SK-N-SH (cell line): ENCODE data around the gene PIK3R2. TPM values are rescaled to one million over a fixed set of nuclear protein-coding genes. Genes with fewer than 3 reads are reported as not detected.

Experiments used
- CTCF ChIA-PET: fragments of 300-600, 350-600 bp; formaldehyde crosslinking; extraction: SDS; loops from one replicate; lab custom pipeline; 2021; lab: Yijun Ruan, JAX
- POLR2A ChIA-PET: fragments of 350-600 bp; sonication (Branson Sonifier 250); formaldehyde crosslinking; extraction: SDS; loops from one replicate; lab custom pipeline; 2020; ENCODE audit warnings: antibody characterized with exemption, inconsistent platforms; lab: Yijun Ruan, JAX
- DNase-seq: peaks from one replicate; pipeline ENCODE4 v3.0.0; 2012
- H2AFZ ChIP-seq: fragments of 200-600 bp; sonication (generic); 2 replicates; pipeline ENCODE4 v1.8.1; 2016; ENCODE audit warnings: antibody characterized with exemption, mild to moderate bottlenecking, low read depth
- H3F3A ChIP-seq: fragments of 200-600 bp; sonication (generic); replicated peaks from 2 replicates; pipeline ENCODE3; 2016; ENCODE audit warnings: antibody characterized with exemption, mild to moderate bottlenecking; ENCODE audit not compliant: insufficient read depth
- H3K27ac ChIP-seq, 2 experiments: fragments of 200-500 bp in 1 of 2; fragments of 200-600 bp in 1 of 2; sonication (Bioruptor generic) in 1 of 2; sonication (generic), shearing (Covaris generic) in 1 of 2; 2 replicates each; pipeline versions ENCODE4 v1.5.1 to v1.6.1; 2014 to 2016; ENCODE audit warnings: low read depth in 2 of 2, inconsistent platforms in 1 of 2, low read length in 1 of 2, mild to moderate bottlenecking in 1 of 2, mixed read lengths in 1 of 2
- H3K27me3 ChIP-seq: fragments of 200-600 bp; sonication (generic), shearing (Covaris generic); 2 replicates; pipeline ENCODE4 v1.6.1; 2016; ENCODE audit warnings: mixed run types; ENCODE audit not compliant: insufficient read depth
- H3K36me3 ChIP-seq, 2 experiments: fragments of 200-500 bp in 1 of 2; fragments of 200-600 bp in 1 of 2; sonication (Bioruptor generic) in 1 of 2; sonication (generic) in 1 of 2; replicated peaks in 1 of 2; 2 replicates each; pipeline versions ENCODE3 to v1.5.1; 2014 to 2016; ENCODE audit warnings: low read length in 1 of 2, mild to moderate bottlenecking in 1 of 2; ENCODE audit not compliant: insufficient read depth in 2 of 2, control insufficient read depth in 1 of 2
- H3K4me1 ChIP-seq, 2 experiments: fragments of 200-500 bp in 1 of 2; fragments of 200-600 bp in 1 of 2; sonication (Bioruptor generic) in 1 of 2; sonication (generic), shearing (Covaris generic) in 1 of 2; 2 replicates each; pipeline versions ENCODE4 v1.5.1 to v1.6.1; 2014 to 2016; ENCODE audit warnings: low read depth in 1 of 2, low read length in 1 of 2, mixed run types in 1 of 2; ENCODE audit not compliant: insufficient read depth in 2 of 2, control insufficient read depth in 1 of 2
- H3K4me2 ChIP-seq: fragments of 200-600 bp; sonication (generic), shearing (Covaris generic); 2 replicates; pipeline ENCODE4 v1.6.1; 2017; ENCODE audit warnings: mixed run types
- H3K4me3 ChIP-seq, 2 experiments: fragments of 200-500 bp in 1 of 2; fragments of 200-600 bp in 1 of 2; sonication (Bioruptor generic) in 1 of 2; sonication (generic), shearing (Covaris generic) in 1 of 2; 2 replicates each; pipeline versions ENCODE4 v1.5.1 to v1.8.1; 2014 to 2016; ENCODE audit warnings: low read depth in 2 of 2, inconsistent platforms in 1 of 2, low read length in 1 of 2, mild to moderate bottlenecking in 1 of 2, mixed read lengths in 1 of 2, moderate library complexity in 1 of 2
- H3K79me2 ChIP-seq: fragments of 200-600 bp; sonication (generic); 2 replicates; pipeline ENCODE4 v1.8.1; 2017; ENCODE audit warnings: mild to moderate bottlenecking; ENCODE audit not compliant: insufficient read depth
- H3K9ac ChIP-seq: fragments of 200-600 bp; sonication (generic); 2 replicates; pipeline ENCODE4 v1.6.1; 2017; ENCODE audit warnings: mixed run types
- H3K9me2 ChIP-seq: fragments of 200-600 bp; sonication (generic); 2 replicates; pipeline ENCODE4 v1.6.1; 2017; ENCODE audit warnings: mixed run types
- H3K9me3 ChIP-seq: fragments of 200-600 bp; sonication (generic); 2 replicates; pipeline ENCODE4 v1.6.1; 2017; ENCODE audit warnings: mixed run types, mild to moderate bottlenecking, moderate library complexity
- H4K20me1 ChIP-seq: fragments of 200-600 bp; sonication (generic); 2 replicates; pipeline ENCODE4 v1.6.1; 2017; ENCODE audit warnings: mild to moderate bottlenecking, mixed run types; ENCODE audit not compliant: insufficient read depth
- CHD2 ChIP-seq: fragments of 150-350 bp; IDR thresholded peaks from 2 replicates; pipeline ENCODE4 v1.6.1; 2018; ENCODE audit warnings: low read length; ENCODE audit not compliant: partially characterized antibody
- CTCF ChIP-seq: fragments of 200-600 bp; sonication (generic); IDR thresholded peaks from 2 replicates; pipeline ENCODE4 v1.6.1; 2017; ENCODE audit warnings: antibody characterized with exemption, mild to moderate bottlenecking, moderate library complexity
- EP300 ChIP-seq, 2 experiments: IDR thresholded peaks; 2 replicates each; pipeline versions ENCODE4 v1.4.0 to v1.6.1; 2012; ENCODE audit warnings: borderline replicate concordance in 1 of 2, low read depth in 1 of 2, low read length in 1 of 2
- EZH2phosphoT487 ChIP-seq: fragments of 200-600 bp; sonication (generic); IDR thresholded peaks from 2 replicates; pipeline ENCODE4 v1.6.1; 2017; ENCODE audit warnings: low read depth, mixed run types, mild to moderate bottlenecking, antibody characterized with exemption, moderate library complexity, borderline replicate concordance
- GABPA ChIP-seq: IDR thresholded peaks from 2 replicates; pipeline ENCODE4 v1.4.0; 2012; ENCODE audit warnings: low read depth, mild to moderate bottlenecking
- GATA2 ChIP-seq: sonication (generic); formaldehyde crosslinking; IDR thresholded peaks from 2 replicates; pipeline ENCODE4 v1.5.0; 2020; ENCODE audit warnings: mild to moderate bottlenecking, missing genetic modification reagents
- IRF3 ChIP-seq: fragments of 150-350 bp; IDR thresholded peaks from 2 replicates; pipeline ENCODE4 v1.6.1; 2016; ENCODE audit warnings: mild to moderate bottlenecking, low read depth, low read length
- MXI1 ChIP-seq: IDR thresholded peaks from 2 replicates; pipeline ENCODE4 v1.6.1; 2012; ENCODE audit warnings: mild to moderate bottlenecking, low read depth, low read length, improper control_type of control experiment
- NFIC ChIP-seq: IDR thresholded peaks from 2 replicates; pipeline ENCODE4 v1.4.0; 2012; ENCODE audit warnings: borderline replicate concordance
- NRF1 ChIP-seq: IDR thresholded peaks from 2 replicates; pipeline ENCODE4 v1.6.1; 2012; ENCODE audit warnings: low read depth, mild to moderate bottlenecking, low read length
- RAD21 ChIP-seq: IDR thresholded peaks from 2 replicates; pipeline ENCODE4 v1.6.1; 2012; ENCODE audit warnings: mild to moderate bottlenecking, low read length
- RXRA ChIP-seq: IDR thresholded peaks from 2 replicates; pipeline ENCODE4 v1.4.0; 2012; ENCODE audit warnings: low read depth, mild to moderate bottlenecking, borderline replicate concordance
- SIN3A ChIP-seq: IDR thresholded peaks from 2 replicates; pipeline ENCODE4 v1.6.1; 2012; ENCODE audit warnings: low read depth, mild to moderate bottlenecking, low read length, moderate library complexity, borderline replicate concordance
- TCF12 ChIP-seq: IDR thresholded peaks from 2 replicates; pipeline ENCODE4 v1.4.0; 2012
- YY1 ChIP-seq: IDR thresholded peaks from 2 replicates; pipeline ENCODE4 v1.4.0; 2012; ENCODE audit warnings: low read depth, mild to moderate bottlenecking
- WGBS: methylation state at CpG from one replicate; pipeline ENCODE4 v1.1.6; 2017; ENCODE audit warnings: low lambda C conversion rate; 5-methylcytosine and 5-hydroxymethylcytosine counted together
- polyA plus RNA-seq, 3 experiments: library from polyadenylated mRNA; depleted of rRNA; stranded (reverse); fragments of >200 nt; gene quantifications; 2 replicates each; pipeline ENCODE4 v1.2.3, GENCODE V29; 2012
- TF ChIP-seq, protein P1 (sequence below): IDR thresholded peaks from 2 replicates; pipeline ENCODE4; 2012
- TF ChIP-seq, protein P2 (sequence below): fragments of 150-350 bp; IDR thresholded peaks from 2 replicates; pipeline ENCODE4 v1.6.1; 2017; ENCODE audit warnings: antibody characterized with exemption, low read length, low read depth, borderline replicate concordance
- TF ChIP-seq, protein P3 (sequence below): IDR thresholded peaks from 2 replicates; pipeline ENCODE4 v1.4.0; 2012; ENCODE audit warnings: low read depth, borderline replicate concordance

PIK3R2 gene
- polyA plus RNA-seq, 1 of the 3 experiments (the other 2 are of a cell fraction): 36.6 TPM

DNA sequence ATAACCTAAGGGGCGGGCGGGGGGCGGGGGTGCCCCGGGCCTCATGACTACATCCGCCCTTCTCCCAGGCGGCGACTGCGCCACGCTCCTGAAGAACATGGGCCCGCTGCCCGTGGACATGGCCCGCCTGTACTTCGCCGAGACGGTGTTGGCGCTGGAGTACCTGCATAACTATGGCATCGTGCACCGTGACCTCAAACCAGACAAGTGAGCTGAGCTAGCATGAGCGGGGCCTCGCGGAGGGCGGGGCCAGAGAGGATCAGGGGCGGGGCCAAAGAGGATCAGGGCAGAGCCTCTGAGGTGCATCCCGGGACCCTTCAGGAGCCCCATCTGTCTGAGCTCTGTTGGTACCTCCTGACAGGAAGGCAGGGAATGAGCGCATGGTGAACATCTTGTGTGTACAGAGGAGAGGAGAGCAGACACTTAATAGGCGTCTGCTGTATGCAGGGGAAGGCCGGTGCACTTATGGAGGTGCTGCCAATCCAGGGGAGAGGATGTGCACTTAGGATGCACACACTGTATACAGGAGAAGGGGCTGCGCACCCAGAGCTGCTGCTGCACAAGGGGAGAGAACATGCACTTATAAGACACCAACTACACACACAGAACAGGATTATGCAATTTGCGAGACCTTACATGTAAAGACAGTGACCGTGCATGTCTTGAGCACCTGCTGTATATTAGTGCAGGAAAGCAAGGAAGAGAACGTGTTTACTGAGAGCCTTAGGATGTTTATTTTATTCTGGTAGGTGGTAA is 20.9 kb upstream of the PIK3R2 start:
- Histone ChIP-seq H3K9me2 (no peaks in the 10 kb centered on the region), H3K9ac (no peak overlapping the region), H3K9me3 (no peaks in the 10 kb centered on the region)
- CTCF ChIA-PET: interaction anchor here (1.0 to 1.3 kb wide), 2 partner anchors 14 kb away, joined by 3 read pairs; no protein-coding TSS in a partner anchor
- POLR2A ChIA-PET: no interaction called here
- 90% methylated on average over 25 of the region's 31 CpGs for WGBS
- TF ChIP-seq SIN3A (no peak), EP300 (IDR thresholded peaks at IDR 0.05; ENCODE audit: borderline replicate concordance in 1 of 2, low read depth in 1 of 2, low read length in 1 of 2) (no peak), GATA2 (CRISPR knock-in tag) (no peak), IRF3 (no peak), RXRA (no peak), YY1 (no peak), RAD21 (no peak)
- TF ChIP-seq, protein P1, sequence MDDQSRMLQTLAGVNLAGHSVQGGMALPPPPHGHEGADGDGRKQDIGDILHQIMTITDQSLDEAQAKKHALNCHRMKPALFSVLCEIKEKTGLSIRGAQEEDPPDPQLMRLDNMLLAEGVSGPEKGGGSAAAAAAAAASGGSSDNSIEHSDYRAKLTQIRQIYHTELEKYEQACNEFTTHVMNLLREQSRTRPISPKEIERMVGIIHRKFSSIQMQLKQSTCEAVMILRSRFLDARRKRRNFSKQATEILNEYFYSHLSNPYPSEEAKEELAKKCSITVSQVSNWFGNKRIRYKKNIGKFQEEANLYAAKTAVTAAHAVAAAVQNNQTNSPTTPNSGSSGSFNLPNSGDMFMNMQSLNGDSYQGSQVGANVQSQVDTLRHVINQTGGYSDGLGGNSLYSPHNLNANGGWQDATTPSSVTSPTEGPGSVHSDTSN: no peak
- TF ChIP-seq, protein P2, sequence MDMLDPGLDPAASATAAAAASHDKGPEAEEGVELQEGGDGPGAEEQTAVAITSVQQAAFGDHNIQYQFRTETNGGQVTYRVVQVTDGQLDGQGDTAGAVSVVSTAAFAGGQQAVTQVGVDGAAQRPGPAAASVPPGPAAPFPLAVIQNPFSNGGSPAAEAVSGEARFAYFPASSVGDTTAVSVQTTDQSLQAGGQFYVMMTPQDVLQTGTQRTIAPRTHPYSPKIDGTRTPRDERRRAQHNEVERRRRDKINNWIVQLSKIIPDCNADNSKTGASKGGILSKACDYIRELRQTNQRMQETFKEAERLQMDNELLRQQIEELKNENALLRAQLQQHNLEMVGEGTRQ: no peak
- TF ChIP-seq, all 33 proteins: peak for 0
- no peaks in the 10 kb centered on the region for H4K20me1 ChIP-seq
- no peaks in the 10 kb centered on the region for H3K4me1 ChIP-seq
- H3K27me3 ChIP-seq: no peaks in the 10 kb centered on the region
- H2AFZ ChIP-seq: no peak overlapping the region
- peaks cover 16 to 17% of the 10 kb centered on the region in 2 experiments for H3K36me3 ChIP-seq
- no peak overlapping the region for H3K27ac ChIP-seq
- H3K4me3 ChIP-seq: no peak overlapping the region
- no peaks in the 10 kb centered on the region for H3F3A ChIP-seq
- no peak for DNase-seq
- H3K4me2 ChIP-seq: no peak overlapping the region
- no peaks in the 10 kb centered on the region for H3K79me2 ChIP-seq

DNA sequence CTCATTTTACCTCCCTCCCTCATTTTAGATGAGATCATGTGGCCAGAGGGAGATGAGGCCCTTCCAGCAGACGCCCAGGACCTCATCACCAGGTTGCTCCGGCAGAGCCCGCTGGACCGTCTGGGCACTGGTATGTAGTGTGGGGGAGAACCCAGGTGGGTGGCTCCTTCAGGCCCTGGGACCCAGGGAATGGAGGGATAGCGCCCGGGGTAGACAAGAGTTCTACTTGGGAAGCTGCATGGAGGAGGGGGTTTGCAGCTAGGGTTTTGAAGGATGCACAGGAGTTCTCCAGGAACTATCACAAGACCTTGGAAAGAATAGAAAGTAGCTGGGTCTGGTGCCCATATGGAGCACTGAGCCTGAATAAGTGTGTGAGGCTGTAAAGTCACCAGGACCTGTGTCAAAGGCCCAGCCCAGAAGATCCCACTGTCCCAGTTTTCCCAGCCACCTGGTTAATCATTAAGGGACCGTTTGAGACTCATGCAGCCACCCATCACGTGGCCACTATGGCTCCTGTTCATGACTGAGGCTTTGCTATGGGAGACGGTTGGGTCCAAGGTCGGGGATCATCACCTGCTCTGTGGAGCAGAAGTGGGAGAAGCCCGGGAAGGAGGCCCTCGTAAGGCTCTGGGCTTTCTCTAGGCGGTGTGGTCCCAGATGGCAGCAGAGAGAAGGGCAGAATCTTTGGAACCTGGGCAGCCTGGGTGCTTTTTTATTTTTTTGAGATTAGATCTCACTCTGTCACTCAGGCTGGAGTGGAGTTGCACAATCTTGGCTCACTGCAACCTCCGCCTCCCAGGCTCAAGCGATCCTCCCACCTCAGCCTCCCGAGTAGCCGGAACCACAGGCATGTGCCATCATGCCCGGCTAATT is 17.0 kb upstream of the PIK3R2 start:
- Histone ChIP-seq H3K4me2 (no peak overlapping the region), H2AFZ (no peak overlapping the region), H3K4me3 (no peak overlapping the region), H3K79me2 (no peaks in the 10 kb centered on the region), H3K36me3 (peaks cover 8 to 19% of the 10 kb centered on the region in 2 experiments), H3K9me3 (no peaks in the 10 kb centered on the region), H3K27me3 (no peaks in the 10 kb centered on the region), H3F3A (no peaks in the 10 kb centered on the region), H3K9ac (no peak overlapping the region), H3K27ac (no peak overlapping the region), H3K4me1 (no peaks in the 10 kb centered on the region), H4K20me1 (no peaks in the 10 kb centered on the region), H3K9me2 (no peaks in the 10 kb centered on the region)
- WGBS: 94% methylated on average over 16 of the region's 18 CpGs
- ChIA-PET POLR2A (no interaction called here), CTCF (interaction anchor here (1.6 kb wide), 1 partner anchor 13 kb away, joined by 4 read pairs; no protein-coding TSS in a partner anchor)
- DNase-seq: no peak
- TF ChIP-seq TCF12: no peak
- TF ChIP-seq CTCF: no peak
- TF ChIP-seq, protein P3, sequence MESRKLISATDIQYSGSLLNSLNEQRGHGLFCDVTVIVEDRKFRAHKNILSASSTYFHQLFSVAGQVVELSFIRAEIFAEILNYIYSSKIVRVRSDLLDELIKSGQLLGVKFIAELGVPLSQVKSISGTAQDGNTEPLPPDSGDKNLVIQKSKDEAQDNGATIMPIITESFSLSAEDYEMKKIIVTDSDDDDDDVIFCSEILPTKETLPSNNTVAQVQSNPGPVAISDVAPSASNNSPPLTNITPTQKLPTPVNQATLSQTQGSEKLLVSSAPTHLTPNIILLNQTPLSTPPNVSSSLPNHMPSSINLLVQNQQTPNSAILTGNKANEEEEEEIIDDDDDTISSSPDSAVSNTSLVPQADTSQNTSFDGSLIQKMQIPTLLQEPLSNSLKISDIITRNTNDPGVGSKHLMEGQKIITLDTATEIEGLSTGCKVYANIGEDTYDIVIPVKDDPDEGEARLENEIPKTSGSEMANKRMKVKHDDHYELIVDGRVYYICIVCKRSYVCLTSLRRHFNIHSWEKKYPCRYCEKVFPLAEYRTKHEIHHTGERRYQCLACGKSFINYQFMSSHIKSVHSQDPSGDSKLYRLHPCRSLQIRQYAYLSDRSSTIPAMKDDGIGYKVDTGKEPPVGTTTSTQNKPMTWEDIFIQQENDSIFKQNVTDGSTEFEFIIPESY: no peak
- no peak for TF ChIP-seq MXI1
- TF ChIP-seq CHD2: no peak
- no peak for TF ChIP-seq NRF1
- TF ChIP-seq NFIC: no peak
- TF ChIP-seq EZH2phosphoT487: no peak
- no peak for TF ChIP-seq YY1
- TF ChIP-seq GABPA: no peak
